MM.1S (cell line): ENCODE data around the gene CARD8.
"Not testable (repeated sequence)": the region's sequence is repeated elsewhere in the genome, so short reads cannot be mapped to it uniquely, and the experiment has no call there.

Experiments used
- DNase-seq: peaks from one replicate; pipeline ENCODE4 v3.0.0-alpha.2; 2015
- H2AFZ ChIP-seq: fragments of 300-600 bp; sonication (generic); 2 replicates; pipeline ENCODE4 v1.6.0; 2016; ENCODE audit warnings: antibody characterized with exemption, low read length
- H3F3A ChIP-seq: fragments of 300-600 bp; sonication (generic); 2 replicates; pipeline ENCODE4 v1.6.1; 2016; ENCODE audit warnings: mild to moderate bottlenecking, antibody characterized with exemption, low read length, moderate library complexity, mixed read lengths; ENCODE audit not compliant: insufficient read depth
- H3K27ac ChIP-seq: fragments of 300-600 bp; sonication (generic); 2 replicates; pipeline ENCODE4 v1.5.1; 2016; ENCODE audit warnings: mild to moderate bottlenecking, low read length
- H3K27me3 ChIP-seq: fragments of 300-600 bp; sonication (generic); replicated peaks from 2 replicates; pipeline ENCODE4 v1.6.0; 2016; ENCODE audit warnings: low read length; ENCODE audit not compliant: insufficient read depth
- H3K36me3 ChIP-seq: fragments of 300-600 bp; sonication (generic); replicated peaks from 2 replicates; pipeline ENCODE4 v1.6.1; 2016; ENCODE audit warnings: mild to moderate bottlenecking, low read length, mixed read lengths; ENCODE audit not compliant: insufficient read depth
- H3K4me1 ChIP-seq: fragments of 300-600 bp; sonication (generic); 2 replicates; pipeline ENCODE4 v1.6.1; 2016; ENCODE audit warnings: low read length, mixed read lengths
- H3K4me2 ChIP-seq: fragments of 300-600 bp; sonication (generic); 2 replicates; pipeline ENCODE4 v1.6.0; 2016; ENCODE audit warnings: low read depth, low read length
- H3K4me3 ChIP-seq: fragments of 300-600 bp; sonication (generic); 2 replicates; pipeline ENCODE4 v1.5.1; 2016; ENCODE audit warnings: low read length, mixed read lengths
- H3K79me2 ChIP-seq: fragments of 300-600 bp; sonication (generic); 2 replicates; pipeline ENCODE4 v1.6.1; 2016; ENCODE audit warnings: mixed run types, low read length, mixed read lengths
- H3K9ac ChIP-seq: fragments of 300-600 bp; sonication (generic); 2 replicates; pipeline ENCODE4 v1.6.1; 2016; ENCODE audit warnings: low read length, mixed read lengths
- H3K9me2 ChIP-seq: fragments of 300-600 bp; sonication (generic); replicated peaks from 2 replicates; pipeline ENCODE4 v1.6.1; 2016; ENCODE audit warnings: mild to moderate bottlenecking, low read length, mixed read lengths; ENCODE audit not compliant: insufficient read depth
- H3K9me3 ChIP-seq: fragments of 300-600 bp; sonication (generic); replicated peaks from 2 replicates; pipeline ENCODE4 v1.6.1; 2016; ENCODE audit warnings: mild to moderate bottlenecking, low read length, mixed read lengths; ENCODE audit not compliant: insufficient read depth
- H4K20me1 ChIP-seq: fragments of 300-600 bp; sonication (generic); 2 replicates; pipeline ENCODE4 v1.6.1; 2016; ENCODE audit warnings: mild to moderate bottlenecking, low read length, moderate library complexity, mixed read lengths; ENCODE audit not compliant: insufficient read depth
- EZH2 ChIP-seq: fragments of 300-600 bp; sonication (generic); optimal IDR thresholded peaks from 2 replicates; pipeline ENCODE3; 2017; ENCODE audit warnings: low read depth, mild to moderate bottlenecking, antibody characterized with exemption, low read length, mixed read lengths
- EZH2phosphoT487 ChIP-seq: fragments of 300-600 bp; sonication (generic); IDR thresholded peaks from 2 replicates; pipeline ENCODE4 v1.6.1; 2018; ENCODE audit warnings: antibody characterized with exemption, low read length
- TF ChIP-seq, protein P1 (sequence below): fragments of 300-600 bp; sonication (generic); IDR thresholded peaks from 2 replicates; pipeline ENCODE4 v1.5.1; 2016; ENCODE audit warnings: antibody characterized with exemption, low read length, mixed read lengths

Gene CARD8

DNA sequence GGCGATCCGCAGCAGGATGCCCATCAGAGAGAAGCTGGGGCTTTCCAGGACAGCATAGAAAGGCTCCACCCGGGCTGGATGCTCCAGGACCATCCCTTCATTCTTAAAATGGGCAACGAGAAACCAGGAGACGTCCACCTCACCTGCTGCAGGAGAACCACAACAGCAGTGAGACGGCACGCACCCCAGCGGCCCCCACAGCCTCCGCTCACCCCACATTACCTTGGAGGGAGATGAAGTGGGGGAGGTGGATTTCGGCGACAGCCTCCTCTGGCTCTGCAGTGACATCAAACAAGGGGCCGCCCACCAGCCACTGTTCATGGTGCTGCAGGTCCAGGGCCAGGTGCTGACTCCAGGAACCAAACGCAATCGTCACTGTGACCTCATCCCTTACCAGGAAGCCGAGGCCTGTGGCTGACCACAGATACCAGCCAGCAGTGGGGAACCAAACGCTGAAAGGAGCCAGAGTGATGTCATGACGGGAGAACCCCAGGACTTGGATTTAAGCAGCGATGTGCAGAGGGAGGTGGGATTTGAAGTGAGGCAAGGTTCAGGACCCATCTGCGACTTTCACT is 25.1 kb downstream of the CARD8 start:
- no peaks in the 10 kb centered on the region for H3K9me2 ChIP-seq

DNA sequence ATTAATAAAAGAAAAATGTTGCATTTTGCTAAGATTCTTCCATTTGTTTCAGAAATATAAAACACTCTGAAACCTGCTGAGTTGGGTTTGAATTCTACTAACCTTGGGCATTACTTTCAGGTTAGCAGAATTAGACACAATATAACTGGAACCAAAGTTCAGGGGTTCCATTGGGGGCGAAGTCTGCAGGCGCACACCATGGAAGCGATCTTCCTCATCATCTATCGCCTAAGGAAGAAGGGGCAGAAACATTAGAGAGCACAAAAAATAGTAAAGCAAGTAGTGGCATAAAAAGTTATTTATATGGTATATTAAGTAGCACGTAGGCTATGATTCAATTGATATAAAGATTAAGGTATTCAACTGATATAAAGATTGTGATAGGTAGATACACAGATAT is 34.1 kb downstream of the CARD8 start:
- Histone ChIP-seq H3K27me3 (no peaks in the 10 kb centered on the region), H3K9me2 (no peaks in the 10 kb centered on the region), H3K9ac (no peak overlapping the region), H3K4me1 (no peaks in the 10 kb centered on the region), H3F3A (no peaks in the 10 kb centered on the region), H3K79me2 (no peaks in the 10 kb centered on the region), H2AFZ (no peak overlapping the region), H3K4me3 (no peak overlapping the region), H3K9me3 (no peaks in the 10 kb centered on the region), H3K27ac (no peak overlapping the region), H4K20me1 (no peaks in the 10 kb centered on the region), H3K4me2 (no peak overlapping the region), H3K36me3 (no peaks in the 10 kb centered on the region)
- TF ChIP-seq EZH2 (no peak), EZH2phosphoT487 (no peak)
- TF ChIP-seq, protein P1, sequence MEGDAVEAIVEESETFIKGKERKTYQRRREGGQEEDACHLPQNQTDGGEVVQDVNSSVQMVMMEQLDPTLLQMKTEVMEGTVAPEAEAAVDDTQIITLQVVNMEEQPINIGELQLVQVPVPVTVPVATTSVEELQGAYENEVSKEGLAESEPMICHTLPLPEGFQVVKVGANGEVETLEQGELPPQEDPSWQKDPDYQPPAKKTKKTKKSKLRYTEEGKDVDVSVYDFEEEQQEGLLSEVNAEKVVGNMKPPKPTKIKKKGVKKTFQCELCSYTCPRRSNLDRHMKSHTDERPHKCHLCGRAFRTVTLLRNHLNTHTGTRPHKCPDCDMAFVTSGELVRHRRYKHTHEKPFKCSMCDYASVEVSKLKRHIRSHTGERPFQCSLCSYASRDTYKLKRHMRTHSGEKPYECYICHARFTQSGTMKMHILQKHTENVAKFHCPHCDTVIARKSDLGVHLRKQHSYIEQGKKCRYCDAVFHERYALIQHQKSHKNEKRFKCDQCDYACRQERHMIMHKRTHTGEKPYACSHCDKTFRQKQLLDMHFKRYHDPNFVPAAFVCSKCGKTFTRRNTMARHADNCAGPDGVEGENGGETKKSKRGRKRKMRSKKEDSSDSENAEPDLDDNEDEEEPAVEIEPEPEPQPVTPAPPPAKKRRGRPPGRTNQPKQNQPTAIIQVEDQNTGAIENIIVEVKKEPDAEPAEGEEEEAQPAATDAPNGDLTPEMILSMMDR, result no peak
- no peak for DNase-seq

More for the DNA sequence above, 25.1 kb downstream of the CARD8 start:
- Histone ChIP-seq H3K4me1 (no peaks in the 10 kb centered on the region), H3K27ac (no peak overlapping the region), H3K79me2 (no peaks in the 10 kb centered on the region), H3K4me3 (no peak overlapping the region), H3K9ac (no peak overlapping the region), H3K4me2 (no peak overlapping the region), H3K27me3 (no peaks in the 10 kb centered on the region), H3F3A (no peaks in the 10 kb centered on the region), H3K9me3 (no peaks in the 10 kb centered on the region), H4K20me1 (no peaks in the 10 kb centered on the region), H3K36me3 (no peaks in the 10 kb centered on the region), H2AFZ (no peak overlapping the region)
- TF ChIP-seq EZH2 (no peak), EZH2phosphoT487 (no peak)
- TF ChIP-seq, protein P1, result no peak
- DNase-seq, result no peak

DNA sequence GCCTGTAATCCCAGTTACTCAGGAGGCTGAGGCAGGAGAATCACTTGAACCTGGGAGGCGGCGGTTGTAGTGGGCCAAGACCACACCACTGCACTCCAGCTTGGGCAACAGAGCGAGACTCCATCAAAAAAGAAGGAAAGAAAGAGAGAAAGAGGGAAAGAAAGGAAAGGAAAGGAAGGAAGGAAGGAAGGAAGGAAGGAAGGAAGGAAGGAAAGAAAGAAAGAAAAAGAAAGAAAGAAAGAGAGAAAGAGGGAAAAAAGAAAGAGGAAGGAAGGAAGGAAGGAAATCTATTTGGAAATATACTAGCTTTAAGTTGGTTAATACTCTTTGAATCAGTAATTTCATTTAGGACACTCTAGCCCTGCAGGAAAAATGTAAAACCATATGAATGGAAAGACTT is 34.9 kb downstream of the CARD8 start:
- H3K79me2 ChIP-seq, DNase-seq, H3K27me3 ChIP-seq, H3F3A ChIP-seq, H3K9ac ChIP-seq, H3K9me3 ChIP-seq, H3K27ac ChIP-seq, H3K36me3 ChIP-seq, H2AFZ ChIP-seq, H3K9me2 ChIP-seq, H3K4me3 ChIP-seq, H4K20me1 ChIP-seq, H3K4me1 ChIP-seq, H3K4me2 ChIP-seq: not testable (repeated sequence)

DNA sequence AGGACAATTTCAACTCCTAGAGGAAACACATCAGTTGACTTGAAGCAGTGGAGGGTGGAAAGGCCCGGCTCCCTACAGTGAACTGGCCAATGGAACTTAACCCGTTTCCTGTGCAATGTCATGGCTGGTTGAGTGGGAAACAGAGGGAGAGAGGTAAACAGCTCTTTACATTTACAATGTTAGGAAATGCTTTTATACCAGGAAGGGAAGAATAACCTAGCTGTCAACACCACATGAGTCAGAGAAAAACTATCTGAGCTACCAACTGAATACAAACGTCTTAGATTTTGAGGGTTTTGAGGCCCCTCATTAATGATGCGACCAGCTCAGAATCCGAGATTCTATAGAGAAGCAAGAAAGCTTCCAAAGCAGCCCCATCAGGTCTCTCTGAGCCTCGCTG is 36.7 kb downstream of the CARD8 start:
- no peaks in the 10 kb centered on the region for H3K9me3 ChIP-seq
- H3K4me3 ChIP-seq, result no peak overlapping the region
- no peaks in the 10 kb centered on the region for H3K4me1 ChIP-seq
- no peaks in the 10 kb centered on the region for H3F3A ChIP-seq
- no peak overlapping the region for H2AFZ ChIP-seq
- H3K4me2 ChIP-seq, result no peak overlapping the region
- H3K27me3 ChIP-seq, result no peaks in the 10 kb centered on the region
- H3K79me2 ChIP-seq, result no peaks in the 10 kb centered on the region
- no peak overlapping the region for H3K27ac ChIP-seq
- H3K36me3 ChIP-seq, result no peaks in the 10 kb centered on the region
- no peak overlapping the region for H3K9ac ChIP-seq
- TF ChIP-seq, protein P1, result no peak
- TF ChIP-seq EZH2 (no peak), EZH2phosphoT487 (no peak)
- H3K9me2 ChIP-seq, result no peaks in the 10 kb centered on the region
- DNase-seq, result no peak
- no peaks in the 10 kb centered on the region for H4K20me1 ChIP-seq
